Loucy (cell line): ENCODE data around the gene SLC33A1.

Experiments
- H2AFZ ChIP-seq: fragments of 200-600 bp; sonication (generic); 2 replicates; pipeline ENCODE4 v1.6.0; 2016; ENCODE audit warnings: antibody characterized with exemption, mild to moderate bottlenecking, low read length, moderate library complexity
- H3F3A ChIP-seq: fragments of 200-600 bp; 2 replicates; pipeline ENCODE4 v1.6.0; 2016; ENCODE audit warnings: antibody characterized with exemption, low read depth, mild to moderate bottlenecking
- H3K27me3 ChIP-seq: fragments of 200-600 bp; sonication (generic); 2 replicates; pipeline ENCODE4 v1.6.1; 2014; ENCODE audit warnings: low read length, mild to moderate bottlenecking; ENCODE audit not compliant: insufficient read depth, poor library complexity, severe bottlenecking
- H3K36me3 ChIP-seq: fragments of 200-600 bp; sonication (generic); 2 replicates; pipeline ENCODE4 v1.6.1; 2016; ENCODE audit warnings: low read length; ENCODE audit not compliant: insufficient read depth
- H3K4me1 ChIP-seq: fragments of 200-600 bp; sonication (generic); 2 replicates; pipeline ENCODE4 v1.5.1; 2014; ENCODE audit warnings: low read length, mild to moderate bottlenecking; ENCODE audit not compliant: insufficient read depth, poor library complexity, severe bottlenecking
- H3K4me2 ChIP-seq: fragments of 200-600 bp; sonication (generic); 2 replicates; pipeline ENCODE4 v1.6.0; 2014; ENCODE audit warnings: antibody characterized with exemption, low read length, low read depth, mild to moderate bottlenecking; ENCODE audit not compliant: poor library complexity, severe bottlenecking
- H3K4me3 ChIP-seq: fragments of 200-600 bp; sonication (generic); 2 replicates; pipeline ENCODE4 v1.5.1; 2014; ENCODE audit warnings: low read length, mild to moderate bottlenecking, mixed read lengths; ENCODE audit not compliant: poor library complexity, severe bottlenecking
- H3K79me2 ChIP-seq: fragments of 200-600 bp; sonication (generic); 2 replicates; pipeline ENCODE4 v1.6.1; 2014; ENCODE audit warnings: low read length; ENCODE audit not compliant: insufficient read depth
- H3K9ac ChIP-seq: fragments of 200-600 bp; sonication (generic); 2 replicates; pipeline ENCODE4 v1.6.0; 2014; ENCODE audit warnings: mild to moderate bottlenecking, low read depth, low read length, moderate library complexity; ENCODE audit not compliant: poor library complexity, severe bottlenecking
- H3K9me2 ChIP-seq: fragments of 200-600 bp; sonication (generic); replicated peaks from 2 replicates; pipeline ENCODE4 v1.6.1; 2016; ENCODE audit warnings: low read depth, low read length, mixed read lengths
- H3K9me3 ChIP-seq: fragments of 200-600 bp; sonication (generic); 2 replicates; pipeline ENCODE4 v1.6.1; 2014; ENCODE audit warnings: mild to moderate bottlenecking, antibody characterized with exemption, low read length, low read depth; ENCODE audit not compliant: insufficient read depth
- H4K20me1 ChIP-seq: fragments of 200-600 bp; sonication (generic); 2 replicates; pipeline ENCODE4 v1.6.0; 2014; ENCODE audit warnings: antibody characterized with exemption, low read length, mild to moderate bottlenecking; ENCODE audit not compliant: insufficient read depth, poor library complexity, severe bottlenecking
- CTCF ChIP-seq: fragments of 200-600 bp; sonication (generic); conservative IDR thresholded peaks from 2 replicates; pipeline ENCODE4 v1.5.1; 2014; ENCODE audit warnings: mild to moderate bottlenecking, antibody characterized with exemption, low read length
- EZH2phosphoT487 ChIP-seq: fragments of 200-600 bp; IDR thresholded peaks from 2 replicates; pipeline ENCODE4 v1.6.1; 2018; ENCODE audit warnings: antibody characterized with exemption, mild to moderate bottlenecking, moderate library complexity, borderline replicate concordance

The SLC33A1 gene

GRCh38 chr3:155791190-155791589, 63.0 kb downstream of the SLC33A1 start:
- TF ChIP-seq CTCF, result no peak
- no peak for TF ChIP-seq EZH2phosphoT487
- Histone ChIP-seq H3K9me2 (no peaks in the 10 kb centered on the region), H3K9ac (no peak overlapping the region), H3K27me3 (no peaks in the 10 kb centered on the region), H3K9me3 (no peaks in the 10 kb centered on the region; the same call in 1 of the 2 replicates), H3F3A (no peaks in the 10 kb centered on the region), H4K20me1 (no peaks in the 10 kb centered on the region), H3K79me2 (no peaks in the 10 kb centered on the region), H3K4me1 (peaks cover 8% of the 10 kb centered on the region), H3K4me3 (no peak overlapping the region), H2AFZ (no peak overlapping the region), H3K4me2 (no peak overlapping the region), H3K36me3 (no peaks in the 10 kb centered on the region)

GRCh38 chr3:155790272-155790925, 63.8 kb downstream of the SLC33A1 start:
- Histone ChIP-seq H3K9me2 (no peaks in the 10 kb centered on the region), H3K4me1 (peaks cover 16% of the 10 kb centered on the region), H2AFZ (no peak overlapping the region), H3K9me3 (no peaks in the 10 kb centered on the region; the same call in 1 of the 2 replicates), H3K9ac (no peak overlapping the region), H3F3A (no peaks in the 10 kb centered on the region), H3K27me3 (no peaks in the 10 kb centered on the region), H3K79me2 (no peaks in the 10 kb centered on the region), H3K4me2 (no peak overlapping the region), H4K20me1 (no peaks in the 10 kb centered on the region), H3K36me3 (no peaks in the 10 kb centered on the region), H3K4me3 (no peak overlapping the region)
- no peak for TF ChIP-seq CTCF
- TF ChIP-seq EZH2phosphoT487, result no peak

- Histone ChIP-seq H3F3A (no peaks in the 10 kb centered on the region), H3K79me2 (no peaks in the 10 kb centered on the region), H2AFZ (no peak overlapping the region), H3K4me1 (peaks cover 14% of the 10 kb centered on the region), H4K20me1 (no peaks in the 10 kb centered on the region), H3K4me2 (no peak overlapping the region), H3K9me2 (no peaks in the 10 kb centered on the region), H3K9me3 (peaks cover 9% of the 10 kb centered on the region), H3K36me3 (no peaks in the 10 kb centered on the region), H3K27me3 (no peaks in the 10 kb centered on the region), H3K4me3 (no peak overlapping the region), H3K9ac (no peak overlapping the region)
- TF ChIP-seq EZH2phosphoT487 (no peak), CTCF (no peak)
These were observed 68.4 kb downstream of the SLC33A1 start for GRCh38 chr3:155785662-155786295.
